ENCODE measurements around the gene ALS2. TPM values are rescaled to one million over a fixed set of nuclear protein-coding genes. Genes with fewer than 3 reads are reported as not detected.

ALS2 gene
- total RNA-seq, 1 experiment from 2014 or later, result 38.3 TPM

- no TSS peak for BruUV-seq (replicated peaks)
- Mint-ChIP-seq H3K9me3 (ENCODE audit: unreplicated experiment) (no peaks in the 10 kb centered on the region), H3K4me1 (ENCODE audit: low read depth, unreplicated experiment) (no peaks in the 10 kb centered on the region), H3K27me3 (ENCODE audit: insufficient read depth, unreplicated experiment) (peaks cover 17% of the 10 kb centered on the region), H3K36me3 (ENCODE audit: insufficient read depth, unreplicated experiment) (no peaks in the 10 kb centered on the region), H3K27ac (ENCODE audit: unreplicated experiment) (no peak overlapping the region), H3K4me3 (ENCODE audit: unreplicated experiment) (no peak overlapping the region)
- H3K4me1 ChIP-seq, result no peaks in the 10 kb centered on the region
- no peaks in the 10 kb centered on the region for H3K36me3 ChIP-seq (ENCODE audit: control insufficient read depth, insufficient read depth, low read length)
- no peaks in the 10 kb centered on the region for H3K9me3 ChIP-seq
- DNase-seq, result no peak
- ChIA-PET CTCF (no interaction called here), POLR2A (interaction anchor here (0.6 kb wide), 1 partner anchor 420 kb away, joined by 4 read pairs; no protein-coding TSS in a partner anchor)
- intact Hi-C loops (cut with micrococcal nuclease; ENCODE audit: unreplicated experiment), result no loop called here
- no peaks in the 10 kb centered on the region for H3K27me3 ChIP-seq (replicated peaks; ENCODE audit: control insufficient read depth, insufficient read depth, low read length)
- TF ChIP-seq CTCF (IDR thresholded peaks at IDR 0.05; ENCODE audit: insufficient read depth in 1 of 2, low read depth in 1 of 2, low read length in 1 of 2, severe bottlenecking in 1 of 2, unreplicated experiment in 1 of 2), result no peak
- no peak overlapping the region for H3K4me3 ChIP-seq (ENCODE audit: low read depth, low read length)
Observed at GRCh38 chr2:201653221-201653620, 127.5 kb downstream of the ALS2 start.

Other genes starting within 250 kb of the ALS2 start
- 21.1 and 26.5 TPM in 2 replicates for gene TMEM237, start 137.4 kb downstream of the ALS2 start, total RNA-seq (2022)
- gene MPP4, start 82.3 kb downstream of the ALS2 start, total RNA-seq (2022), result 0.16 and 0.37 TPM in 2 replicates
- not detected in 2 replicates for gene CDK15, start 25.6 kb upstream of the ALS2 start, total RNA-seq (2022)